ENCODE measurements around the gene S100A8.

S100A8 gene

DNA sequence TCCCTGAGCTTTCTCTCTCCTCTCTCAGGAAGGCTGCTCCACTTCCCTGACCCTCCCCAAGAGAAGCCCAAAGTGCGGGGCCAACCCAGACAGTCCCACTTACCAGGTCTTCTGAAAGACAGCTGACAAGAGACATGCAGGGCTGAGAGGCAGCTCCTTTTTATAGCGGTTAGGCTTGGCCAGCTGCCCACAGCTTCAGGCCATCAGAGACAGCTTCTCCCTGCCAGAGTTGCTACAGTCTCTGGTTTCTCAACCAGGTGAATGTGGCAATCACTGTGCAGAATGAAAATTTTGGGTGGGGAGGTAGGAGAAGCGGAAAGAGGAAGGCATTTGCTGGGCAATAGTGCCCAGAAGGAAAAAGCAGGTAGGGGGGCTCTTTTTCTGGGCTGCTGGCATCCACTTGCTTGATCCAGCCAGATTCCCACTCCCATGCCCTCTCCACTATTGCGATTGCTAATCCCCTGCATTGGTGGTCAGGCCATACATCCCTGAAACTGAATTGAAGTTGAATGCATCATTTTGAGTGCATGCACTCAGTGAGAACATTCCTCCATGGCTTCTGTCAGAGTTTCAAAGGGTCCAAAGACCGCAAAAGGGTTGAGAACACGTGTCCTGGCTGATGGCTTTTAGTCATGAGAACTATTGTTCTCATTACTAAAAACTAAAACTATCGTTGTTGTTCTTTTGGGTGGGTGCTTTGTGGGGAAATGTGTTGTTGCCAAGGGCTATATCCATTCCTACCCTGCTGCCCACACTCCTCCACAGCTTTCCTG lies at the start of gene S100A8:
TSS of gene S100A8 (minus strand) at position 136 of the 773 bp plus-strand sequence. CDS start 538 bp downstream, outside the sequence.
- peaks cover 7% of the 10 kb centered on the region for H3K4me1 Mint-ChIP-seq (ENCODE audit: low read depth)
- peaks cover 22% of the 10 kb centered on the region for H3K27me3 Mint-ChIP-seq (ENCODE audit: low read depth)
- H3K4me3 Mint-ChIP-seq: no peak within 1 kb of the TSS
- no peaks in the 10 kb centered on the region for H3K9me3 Mint-ChIP-seq
- no peak within 1 kb of the TSS for H3K27ac Mint-ChIP-seq
- no peaks in the 10 kb centered on the region for H3K36me3 Mint-ChIP-seq (ENCODE audit: low read depth)

DNA sequence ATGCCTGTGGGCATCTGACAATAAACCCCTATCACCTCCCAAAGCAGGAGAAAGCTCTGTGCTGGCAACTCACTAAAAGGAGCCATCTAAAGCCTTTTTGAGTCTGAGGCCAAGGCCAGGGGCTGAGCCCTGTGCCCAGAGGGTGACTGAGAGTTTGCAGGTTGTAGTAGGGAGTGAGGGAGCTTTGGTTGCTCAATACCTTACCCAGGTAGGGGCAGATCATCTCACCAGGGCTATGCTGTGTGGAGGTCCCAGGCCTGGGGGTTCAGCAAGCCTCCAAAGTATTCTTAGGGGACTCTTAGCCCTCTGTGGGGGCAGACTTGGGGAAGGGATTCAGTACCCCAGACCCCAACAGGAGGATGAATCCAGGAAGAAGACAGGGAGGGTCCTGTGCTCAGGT lies 48.4 kb upstream of the S100A8 start:
- no peak overlapping the region for H3K27ac Mint-ChIP-seq
- no peaks in the 10 kb centered on the region for H3K36me3 Mint-ChIP-seq (ENCODE audit: low read depth)
- H3K9me3 Mint-ChIP-seq: no peaks in the 10 kb centered on the region
- H3K4me3 Mint-ChIP-seq: no peak overlapping the region
- H3K4me1 Mint-ChIP-seq (ENCODE audit: low read depth): no peaks in the 10 kb centered on the region
- H3K27me3 Mint-ChIP-seq (ENCODE audit: low read depth): no peaks in the 10 kb centered on the region

GRCh38 chr1:153438599-153438998 lies 47.7 kb upstream of the S100A8 start:
- Mint-ChIP-seq H3K27ac (no peak overlapping the region), H3K36me3 (ENCODE audit: low read depth) (no peaks in the 10 kb centered on the region), H3K27me3 (ENCODE audit: low read depth) (no peaks in the 10 kb centered on the region), H3K4me3 (no peak overlapping the region), H3K9me3 (no peaks in the 10 kb centered on the region), H3K4me1 (ENCODE audit: low read depth) (no peaks in the 10 kb centered on the region)

DNA sequence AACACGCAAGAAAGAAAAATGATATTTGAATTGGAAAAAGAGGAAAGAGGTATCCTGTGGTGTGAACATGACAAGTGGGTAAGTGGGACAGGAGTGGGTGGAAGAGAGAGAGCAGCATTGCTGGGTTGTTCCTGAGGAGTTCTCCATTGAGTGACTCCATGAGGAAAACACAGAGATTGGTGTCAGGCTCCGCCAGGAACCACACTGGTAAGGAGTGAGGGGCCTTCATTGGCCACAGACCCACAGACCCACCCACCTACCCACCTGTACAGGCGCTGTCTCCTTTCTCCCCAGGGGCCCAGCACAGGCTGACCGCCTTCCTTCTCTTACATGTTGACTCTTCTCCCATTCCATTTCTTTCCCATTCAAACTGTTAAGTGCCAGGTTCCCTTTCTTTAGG lies 46.4 kb upstream of the S100A8 start:
- Mint-ChIP-seq H3K36me3 (ENCODE audit: low read depth) (no peaks in the 10 kb centered on the region), H3K27ac (no peak overlapping the region), H3K27me3 (ENCODE audit: low read depth) (no peaks in the 10 kb centered on the region), H3K4me3 (no peak overlapping the region), H3K9me3 (no peaks in the 10 kb centered on the region), H3K4me1 (ENCODE audit: low read depth) (no peaks in the 10 kb centered on the region)

- Mint-ChIP-seq H3K27me3 (ENCODE audit: low read depth) (no peaks in the 10 kb centered on the region), H3K4me1 (ENCODE audit: low read depth) (no peaks in the 10 kb centered on the region), H3K4me3 (no peak overlapping the region), H3K27ac (no peak overlapping the region), H3K36me3 (ENCODE audit: low read depth) (no peaks in the 10 kb centered on the region), H3K9me3 (no peaks in the 10 kb centered on the region)
Measured at GRCh38 chr1:153434746-153435455, 44.0 kb upstream of the S100A8 start.

DNA sequence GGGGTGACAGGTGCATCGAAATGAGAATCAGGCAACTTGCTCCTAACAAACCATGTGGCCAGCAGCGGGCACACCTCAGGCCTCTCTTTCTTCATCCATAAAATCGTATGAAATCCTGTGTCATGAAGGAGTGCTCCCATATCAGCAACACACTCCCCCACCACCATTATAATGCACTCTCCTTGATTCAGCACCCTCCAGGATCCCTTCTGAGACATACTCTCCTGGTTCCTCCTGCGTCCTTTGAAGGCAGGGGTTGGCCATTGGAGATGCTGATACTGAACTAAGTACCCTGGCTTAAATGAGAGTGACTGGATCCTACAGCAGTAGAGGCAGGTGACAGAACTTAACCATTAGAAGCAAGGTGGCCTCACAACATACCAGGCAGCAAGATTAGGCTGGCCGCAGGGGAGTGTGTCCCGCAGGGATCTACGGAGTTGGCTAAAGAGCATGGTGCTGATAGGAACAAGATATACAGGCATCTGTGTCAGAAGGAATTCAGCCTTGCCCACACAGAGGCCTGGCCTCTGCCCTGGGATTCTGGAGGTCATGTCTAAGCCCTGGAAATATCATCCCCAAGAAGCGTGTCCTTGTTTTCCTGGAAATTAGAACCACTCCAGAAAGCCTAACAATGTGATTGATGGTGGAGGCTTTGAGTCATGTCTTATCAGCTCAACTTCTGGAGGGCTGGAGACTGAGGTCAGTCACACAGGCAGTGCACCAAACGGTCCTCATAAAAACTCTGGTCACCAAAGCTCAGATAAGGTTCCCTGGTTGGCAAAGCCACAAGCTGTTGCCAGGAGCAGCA lies 42.2 kb upstream of the S100A8 start:
- Mint-ChIP-seq H3K27me3 (ENCODE audit: low read depth) (no peaks in the 10 kb centered on the region), H3K9me3 (no peaks in the 10 kb centered on the region), H3K27ac (no peak overlapping the region), H3K4me1 (ENCODE audit: low read depth) (no peaks in the 10 kb centered on the region), H3K36me3 (ENCODE audit: low read depth) (no peaks in the 10 kb centered on the region), H3K4me3 (no peak overlapping the region)

- Mint-ChIP-seq H3K9me3 (no peaks in the 10 kb centered on the region), H3K4me1 (ENCODE audit: low read depth) (no peaks in the 10 kb centered on the region), H3K4me3 (no peak overlapping the region), H3K27ac (no peak overlapping the region), H3K36me3 (ENCODE audit: low read depth) (no peaks in the 10 kb centered on the region), H3K27me3 (ENCODE audit: low read depth) (no peaks in the 10 kb centered on the region)
Measured at GRCh38 chr1:153431928-153432327, 41.1 kb upstream of the S100A8 start.

DNA sequence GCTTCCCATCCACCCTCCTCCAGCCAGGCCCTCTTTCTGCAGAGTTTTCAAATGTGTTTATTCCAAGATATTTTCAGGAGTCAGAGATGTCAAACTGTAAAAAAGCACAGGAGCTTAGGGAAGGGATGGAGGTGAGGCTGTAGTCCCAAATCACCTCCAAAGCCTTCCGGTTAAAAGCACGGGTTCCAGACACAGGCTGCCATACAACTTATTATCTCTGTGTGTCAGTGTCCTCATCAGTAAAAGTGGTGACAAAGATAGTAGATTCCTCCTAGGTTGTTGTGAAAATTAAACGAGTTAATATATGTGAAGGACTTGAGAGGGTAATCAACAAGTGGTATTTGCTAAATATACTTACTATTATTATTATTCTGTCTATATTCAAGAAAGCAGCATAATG lies 40.6 kb upstream of the S100A8 start:
- Mint-ChIP-seq H3K9me3 (no peaks in the 10 kb centered on the region), H3K4me3 (no peak overlapping the region), H3K27ac (no peak overlapping the region), H3K36me3 (ENCODE audit: low read depth) (no peaks in the 10 kb centered on the region), H3K4me1 (ENCODE audit: low read depth) (no peaks in the 10 kb centered on the region), H3K27me3 (ENCODE audit: low read depth) (no peaks in the 10 kb centered on the region)

- no peaks in the 10 kb centered on the region for H3K9me3 Mint-ChIP-seq
- no peaks in the 10 kb centered on the region for H3K4me1 Mint-ChIP-seq (ENCODE audit: low read depth)
- H3K27me3 Mint-ChIP-seq (ENCODE audit: low read depth): no peaks in the 10 kb centered on the region
- no peak overlapping the region for H3K4me3 Mint-ChIP-seq
- H3K36me3 Mint-ChIP-seq (ENCODE audit: low read depth): no peaks in the 10 kb centered on the region
- H3K27ac Mint-ChIP-seq: no peak overlapping the region
Measured at GRCh38 chr1:153431002-153431401, 40.1 kb upstream of the S100A8 start.

DNA sequence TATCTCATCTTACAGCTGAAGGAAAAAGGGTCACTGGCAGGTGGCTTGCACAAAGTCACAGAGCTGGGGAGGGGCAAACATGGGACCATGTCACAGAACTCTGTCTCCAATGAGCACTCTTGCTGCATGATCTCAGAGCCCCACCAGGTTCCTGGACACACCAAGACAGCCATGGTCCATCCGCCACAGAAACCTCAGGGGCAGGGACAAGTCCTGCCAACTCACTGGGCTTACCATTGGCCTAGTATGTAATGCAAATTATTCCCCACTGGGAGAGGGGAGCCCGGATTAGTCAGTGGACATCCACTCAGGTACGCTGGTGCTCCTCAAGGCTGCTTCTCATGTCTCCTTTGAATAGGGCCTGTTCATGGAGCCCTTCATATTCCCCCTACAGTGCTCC lies 39.7 kb upstream of the S100A8 start:
- Mint-ChIP-seq H3K27ac (no peak overlapping the region), H3K27me3 (ENCODE audit: low read depth) (no peaks in the 10 kb centered on the region), H3K9me3 (no peaks in the 10 kb centered on the region), H3K4me1 (ENCODE audit: low read depth) (no peaks in the 10 kb centered on the region), H3K36me3 (ENCODE audit: low read depth) (no peaks in the 10 kb centered on the region), H3K4me3 (no peak overlapping the region)

GRCh38 chr1:153430166-153430553 lies 39.3 kb upstream of the S100A8 start:
- Mint-ChIP-seq H3K27me3 (ENCODE audit: low read depth) (peaks cover under 1% of the 10 kb centered on the region), H3K4me3 (no peak overlapping the region), H3K36me3 (ENCODE audit: low read depth) (no peaks in the 10 kb centered on the region), H3K9me3 (no peaks in the 10 kb centered on the region), H3K27ac (no peak overlapping the region), H3K4me1 (ENCODE audit: low read depth) (no peaks in the 10 kb centered on the region)

DNA sequence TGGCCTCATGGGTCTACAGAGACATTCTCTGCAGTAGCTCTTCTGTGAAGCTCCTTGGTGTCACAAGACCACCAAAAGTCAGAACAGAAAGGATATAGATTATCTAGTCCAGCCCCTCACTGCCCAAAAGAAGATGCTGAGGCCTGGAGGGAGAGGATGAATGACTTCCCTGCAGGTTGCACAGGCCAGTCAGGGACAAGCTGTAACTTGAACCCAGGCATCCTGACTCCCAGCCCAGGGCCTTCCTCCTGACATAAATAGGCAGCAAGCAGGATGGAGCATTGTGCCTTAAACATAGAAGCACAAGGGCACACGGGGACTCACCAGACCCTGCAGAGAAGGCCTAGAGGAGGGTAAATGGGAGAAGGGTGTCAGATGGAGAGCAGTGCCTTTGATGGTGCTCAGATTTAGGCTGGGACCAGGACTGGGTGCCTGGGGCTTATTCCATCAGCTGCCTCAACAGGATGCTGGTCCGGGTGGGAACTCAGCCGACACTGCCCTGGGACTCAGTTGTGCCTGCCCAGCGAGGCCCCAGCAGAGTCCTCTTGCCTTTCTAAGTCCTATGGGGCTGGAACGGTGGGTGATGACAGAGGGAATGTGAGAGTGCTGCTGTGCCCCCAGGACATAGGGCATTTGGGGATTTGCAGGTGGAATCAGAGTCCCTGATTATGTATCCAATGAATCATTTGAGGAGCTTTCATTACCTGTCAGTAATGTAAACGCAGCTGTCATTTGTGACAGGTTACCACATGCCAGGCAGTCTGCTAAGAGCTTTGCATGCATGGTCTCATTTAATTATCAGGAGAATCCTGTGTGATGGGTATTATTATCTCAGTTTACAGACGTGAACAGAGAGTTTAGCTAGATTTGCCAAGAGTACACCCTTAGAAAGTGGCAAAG lies 38.6 kb upstream of the S100A8 start:
- H3K4me3 Mint-ChIP-seq: no peak overlapping the region
- H3K4me1 Mint-ChIP-seq (ENCODE audit: low read depth): no peaks in the 10 kb centered on the region
- no peaks in the 10 kb centered on the region for H3K9me3 Mint-ChIP-seq
- peaks cover 7% of the 10 kb centered on the region for H3K27me3 Mint-ChIP-seq (ENCODE audit: low read depth)
- H3K27ac Mint-ChIP-seq: no peak overlapping the region
- H3K36me3 Mint-ChIP-seq (ENCODE audit: low read depth): no peaks in the 10 kb centered on the region

- H3K9me3 Mint-ChIP-seq: no peaks in the 10 kb centered on the region
- H3K4me3 Mint-ChIP-seq: no peak overlapping the region
- no peaks in the 10 kb centered on the region for H3K36me3 Mint-ChIP-seq (ENCODE audit: low read depth)
- H3K27ac Mint-ChIP-seq: no peak overlapping the region
- H3K4me1 Mint-ChIP-seq (ENCODE audit: low read depth): no peaks in the 10 kb centered on the region
- peaks cover 10% of the 10 kb centered on the region for H3K27me3 Mint-ChIP-seq (ENCODE audit: low read depth)
Measured at GRCh38 chr1:153428791-153429190, 37.9 kb upstream of the S100A8 start.

DNA sequence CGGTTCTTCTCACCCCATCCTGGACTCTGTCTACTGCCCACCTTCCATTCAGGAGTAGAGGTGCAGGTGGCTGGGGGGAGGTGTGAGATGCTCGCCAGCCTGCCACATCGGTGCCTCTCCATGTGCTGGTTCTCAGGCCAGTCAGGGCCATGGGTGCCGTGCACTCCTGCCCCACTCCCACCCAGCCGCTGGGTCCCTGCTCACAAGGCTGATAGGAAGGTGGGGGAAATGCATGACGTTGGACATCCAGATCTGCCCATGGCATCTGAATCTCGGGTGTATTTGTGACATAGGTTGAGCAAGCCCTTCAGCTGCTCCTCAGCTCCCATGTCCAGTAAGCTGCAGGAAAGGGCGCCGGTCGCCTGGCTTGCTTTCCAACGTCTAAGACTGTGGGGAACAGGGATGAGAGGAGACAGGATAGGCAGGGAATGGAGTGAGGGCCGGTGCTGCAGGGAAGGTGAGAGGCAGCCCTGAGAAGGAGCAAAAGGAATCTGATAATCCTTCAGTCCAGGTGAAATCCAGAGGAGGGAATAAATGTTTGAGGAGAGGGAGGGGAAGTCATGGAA lies 37.3 kb upstream of the S100A8 start:
- Mint-ChIP-seq H3K4me3 (no peak overlapping the region), H3K27ac (no peak overlapping the region), H3K9me3 (no peaks in the 10 kb centered on the region), H3K4me1 (ENCODE audit: low read depth) (no peaks in the 10 kb centered on the region), H3K36me3 (ENCODE audit: low read depth) (no peaks in the 10 kb centered on the region), H3K27me3 (ENCODE audit: low read depth) (peaks cover 10% of the 10 kb centered on the region)
